ENCODE data around the gene OXSR1.
"Not testable (repeated sequence)": the region's sequence is repeated elsewhere in the genome, so short reads cannot be mapped to it uniquely, and the experiment has no call there.

Gene OXSR1

DNA sequence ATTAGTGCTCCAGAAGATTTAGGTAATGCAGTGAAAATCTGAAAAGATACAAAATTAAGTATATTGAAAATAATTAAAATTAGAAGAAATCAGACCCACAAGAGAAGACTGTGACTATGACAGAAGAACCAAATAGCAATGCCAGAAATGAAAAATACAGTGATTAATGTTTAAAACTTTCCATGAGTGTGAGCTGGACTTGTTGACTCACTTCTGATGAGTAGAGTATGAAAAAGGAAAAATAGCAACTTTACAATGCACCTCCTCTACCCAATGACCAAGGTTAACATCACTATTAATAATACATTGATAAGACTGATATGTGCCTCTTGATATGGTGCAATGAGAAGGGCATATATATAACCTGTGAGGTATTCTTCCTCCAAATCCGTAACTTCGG lies 60.9 kb downstream of the OXSR1 start:
- no peak for DNase-seq (ENCODE audit: low read depth)

DNA sequence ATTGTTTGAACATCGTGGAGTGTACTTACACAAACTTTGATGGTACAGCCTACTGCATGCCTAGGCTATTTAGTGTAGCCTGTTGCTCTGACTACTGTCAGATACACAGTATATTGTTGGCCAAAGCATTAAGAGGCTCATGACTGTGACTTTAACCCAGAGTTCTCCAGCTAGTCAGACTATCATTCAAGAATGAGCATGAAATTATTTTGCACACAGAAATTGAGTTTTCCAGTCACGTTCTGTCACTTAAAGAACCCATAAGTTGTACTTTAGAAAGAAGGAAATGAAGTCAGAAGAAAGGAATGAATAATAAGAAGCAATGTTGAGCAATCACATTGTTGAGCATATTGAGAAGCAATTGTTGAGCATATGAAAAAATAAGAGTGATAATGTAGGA lies 62.7 kb downstream of the OXSR1 start:
- no peak for DNase-seq (ENCODE audit: low read depth)

DNA sequence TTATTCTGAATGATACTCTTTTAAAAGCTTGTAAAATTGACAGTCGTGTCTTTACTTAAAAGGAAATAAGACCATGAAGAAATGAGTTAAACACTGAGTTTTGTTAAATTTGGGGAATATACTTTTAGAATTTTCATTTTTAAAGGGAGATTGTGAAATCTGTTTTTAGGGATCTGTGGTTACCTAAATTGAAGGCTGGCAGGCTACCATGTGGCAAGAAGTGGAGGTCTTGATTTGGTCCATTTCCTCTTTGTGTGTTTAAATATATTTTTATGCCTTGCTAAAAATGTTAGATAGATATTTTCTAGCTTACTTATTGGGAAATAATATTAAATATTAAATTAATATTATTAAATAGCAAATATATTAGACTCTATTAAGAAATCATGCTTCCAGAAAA lies 63.7 kb downstream of the OXSR1 start:
- DNase-seq (ENCODE audit: low read depth) = no peak

DNA sequence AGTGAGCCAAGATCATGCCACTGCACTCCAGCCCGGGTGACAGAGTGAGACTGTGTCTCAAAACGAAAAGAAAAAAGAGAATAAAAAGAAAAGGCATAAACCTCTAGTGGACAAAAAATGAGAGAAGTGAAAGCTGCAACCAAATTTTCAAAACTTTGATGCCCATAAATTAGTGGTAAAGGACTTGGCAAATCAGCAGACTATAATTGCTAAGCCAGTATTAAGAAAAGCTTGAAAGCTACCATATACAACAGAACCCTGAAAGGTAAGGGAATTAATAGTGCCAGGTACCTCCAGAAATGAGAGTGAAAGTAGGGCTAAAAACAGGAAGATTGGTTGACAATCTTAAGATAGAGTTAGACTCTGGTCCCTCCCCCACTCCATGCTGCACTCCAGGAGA lies 67.4 kb downstream of the OXSR1 start:
- DNase-seq (ENCODE audit: low read depth) = no peak

DNA sequence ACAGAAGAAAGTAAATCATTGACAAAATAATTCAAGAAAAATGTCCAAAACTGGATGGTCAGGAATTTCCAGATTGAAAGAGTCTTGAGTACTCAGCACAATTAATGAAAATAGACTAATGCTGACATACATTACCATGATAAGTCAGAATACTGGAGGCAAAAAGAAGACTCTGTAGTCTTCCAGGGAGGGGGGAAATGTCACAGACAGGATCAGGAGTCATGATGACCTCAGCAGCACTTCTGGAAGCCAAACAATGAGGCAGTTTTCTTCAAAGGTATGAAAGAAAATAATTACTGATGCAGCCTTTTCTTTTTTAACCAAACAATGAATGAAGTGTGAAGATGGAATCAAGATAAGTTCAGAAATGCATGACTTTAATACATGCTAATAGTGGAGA lies 70.1 kb downstream of the OXSR1 start:
- DNase-seq (ENCODE audit: low read depth) = no peak

DNA sequence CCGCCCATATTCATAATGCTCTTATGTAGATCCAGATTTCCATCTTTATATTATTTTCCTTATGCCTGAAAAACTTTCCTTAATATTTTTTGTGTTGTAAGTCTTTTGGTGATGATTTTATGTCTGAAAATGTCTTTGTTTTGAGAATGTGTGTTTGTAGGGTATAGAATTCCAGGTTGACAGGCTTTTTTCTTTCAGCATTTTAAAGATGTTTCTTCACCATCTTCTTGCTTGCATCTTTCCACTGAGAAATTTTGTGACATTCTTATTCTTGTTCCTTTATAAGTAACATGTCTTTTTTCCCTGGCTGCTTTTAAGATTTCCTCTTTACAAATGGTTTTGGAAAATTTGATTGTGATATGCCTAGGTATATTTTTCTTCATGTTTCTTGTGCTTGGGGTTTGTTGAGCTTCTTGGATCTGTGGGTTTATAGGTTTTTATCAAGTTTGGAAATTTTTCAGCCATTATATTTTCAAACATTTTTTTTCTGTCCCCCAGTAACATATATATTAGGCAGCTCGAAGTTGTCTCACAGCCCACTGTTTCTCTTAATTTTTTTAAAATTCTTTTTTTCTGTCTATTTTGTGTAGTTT lies 73.2 kb downstream of the OXSR1 start:
- no peak for DNase-seq (ENCODE audit: low read depth)

DNA sequence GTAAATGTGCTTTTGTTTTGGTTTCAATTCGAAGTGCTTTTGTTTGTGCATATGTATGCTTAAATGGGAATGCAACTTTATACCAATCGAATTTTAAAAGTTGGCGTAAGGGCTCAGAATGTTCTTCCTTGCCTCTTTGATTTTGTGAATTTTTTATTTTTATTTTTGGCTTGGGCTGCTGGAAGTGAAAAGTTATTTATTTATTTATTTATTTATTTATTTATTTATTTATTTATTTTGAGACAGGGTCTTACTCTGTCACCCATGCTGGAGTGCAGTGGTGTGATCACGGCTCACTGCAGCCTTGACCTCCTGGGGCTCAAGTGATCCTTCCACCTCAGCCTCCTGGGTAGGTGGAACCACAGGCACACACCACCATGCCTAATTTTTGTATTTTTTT lies 77.5 kb downstream of the OXSR1 start:
- DNase-seq (ENCODE audit: low read depth) = not testable (repeated sequence)

DNA sequence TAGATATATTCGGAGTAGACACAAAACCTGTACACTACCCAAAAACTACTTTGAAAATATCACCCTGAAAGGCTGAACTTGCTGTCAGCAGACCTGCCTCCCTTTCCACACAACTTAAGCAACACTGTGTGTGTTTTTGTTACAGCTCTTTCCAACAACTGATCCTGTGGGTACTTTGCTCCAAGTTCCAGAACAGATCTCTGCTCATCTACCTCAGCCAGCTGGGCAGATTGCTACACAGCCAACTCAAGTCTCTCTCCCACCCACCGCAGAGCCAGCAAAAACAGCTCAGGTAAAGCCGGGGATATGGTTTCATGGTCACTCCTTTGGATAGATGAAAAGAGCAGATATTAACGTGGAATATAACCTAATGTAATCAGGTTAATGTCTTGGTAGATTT lies 80.6 kb downstream of the OXSR1 start:
- DNase-seq (ENCODE audit: low read depth) = no peak

DNA sequence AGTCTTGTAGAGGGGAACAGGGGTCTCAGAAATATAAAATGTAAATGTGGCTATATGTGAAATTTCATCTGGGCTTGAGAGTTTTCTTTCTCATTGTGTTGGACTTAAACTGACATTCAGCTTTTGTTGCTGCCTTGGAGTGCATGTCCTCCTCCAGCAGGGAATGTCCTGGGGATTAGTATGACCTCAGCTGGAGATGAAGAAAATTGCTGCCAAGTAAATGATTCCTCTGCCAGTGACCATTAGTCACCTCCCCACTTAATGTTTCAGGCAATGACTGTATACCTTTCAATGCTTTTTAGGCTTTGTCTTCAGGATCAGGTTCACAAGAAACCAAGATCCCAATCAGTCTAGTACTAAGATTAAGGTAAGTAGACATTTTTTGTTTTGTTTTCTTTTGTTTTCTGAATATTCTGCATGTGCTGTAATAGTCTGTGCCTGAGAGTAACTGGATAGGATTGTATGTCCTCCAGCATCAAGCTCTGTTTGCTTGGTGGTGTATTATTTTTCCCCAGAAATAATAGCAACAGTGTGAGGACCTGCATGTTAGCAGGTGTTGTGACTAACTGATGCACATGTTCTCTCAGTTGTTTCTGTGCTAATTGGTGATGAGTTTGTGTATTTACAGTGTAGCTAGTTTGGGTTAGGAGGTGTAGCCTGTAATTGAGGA lies 82.2 kb downstream of the OXSR1 start:
- DNase-seq (ENCODE audit: low read depth) = no peak

DNA sequence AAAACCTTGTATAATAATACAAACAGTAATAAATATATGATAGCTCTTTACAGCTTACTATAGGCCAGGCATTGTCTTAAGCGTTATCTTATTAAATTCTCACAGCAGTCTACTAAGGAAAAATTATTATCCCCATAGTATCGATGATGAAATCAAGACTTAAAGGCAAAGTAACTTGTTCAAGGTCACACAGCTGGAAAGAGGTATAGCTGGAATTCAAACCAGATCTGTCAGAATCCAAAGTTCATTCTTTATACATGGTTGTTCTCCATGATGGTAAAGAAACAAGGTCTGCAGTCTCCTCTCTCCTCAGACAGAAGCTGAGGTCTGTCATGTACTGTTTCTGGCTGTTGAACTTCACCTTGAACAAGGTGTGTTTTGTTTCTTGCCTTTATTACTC lies 84.9 kb downstream of the OXSR1 start:
- no peak for DNase-seq (ENCODE audit: low read depth)

DNA sequence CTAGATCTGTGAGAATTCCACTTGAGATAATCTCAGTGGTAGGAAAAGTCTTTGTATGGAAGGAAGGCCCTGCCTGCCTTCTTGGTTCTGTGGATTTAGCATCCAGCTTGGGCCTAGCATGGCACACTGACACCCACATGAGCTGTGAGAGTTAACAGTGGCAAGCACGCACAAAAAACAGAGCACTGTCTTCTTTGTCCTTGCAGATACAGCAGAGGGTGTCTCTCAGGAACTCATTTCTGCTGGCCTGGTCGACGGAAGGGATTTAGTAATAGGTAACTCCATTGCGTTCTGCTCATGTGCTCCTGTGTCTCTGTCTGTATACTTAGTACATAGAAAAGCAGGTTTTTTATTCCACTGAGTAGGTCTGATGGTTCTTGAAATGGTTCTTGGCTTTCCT lies 85.9 kb downstream of the OXSR1 start:
- DNase-seq (ENCODE audit: low read depth) = no peak

DNA sequence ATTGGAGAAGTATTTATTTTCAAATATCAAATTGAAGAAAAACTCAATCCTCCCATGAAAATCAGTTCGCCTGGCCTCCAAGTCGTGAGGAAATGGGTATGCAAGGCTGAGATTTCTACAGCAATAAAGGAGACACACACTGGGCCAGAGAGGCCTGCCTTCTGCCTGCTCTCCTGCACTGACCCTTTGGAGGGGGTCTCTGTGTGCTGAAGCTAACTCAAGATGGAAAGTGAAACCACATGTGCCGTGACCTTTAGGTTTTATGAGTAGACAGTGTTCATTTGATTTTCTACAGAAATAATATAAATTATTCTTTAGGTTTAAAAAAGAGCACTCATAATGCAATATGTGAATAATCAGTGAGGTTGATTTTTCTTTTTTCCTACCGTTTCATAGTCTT lies 88.4 kb downstream of the OXSR1 start:
- no peak for DNase-seq (ENCODE audit: low read depth)

DNA sequence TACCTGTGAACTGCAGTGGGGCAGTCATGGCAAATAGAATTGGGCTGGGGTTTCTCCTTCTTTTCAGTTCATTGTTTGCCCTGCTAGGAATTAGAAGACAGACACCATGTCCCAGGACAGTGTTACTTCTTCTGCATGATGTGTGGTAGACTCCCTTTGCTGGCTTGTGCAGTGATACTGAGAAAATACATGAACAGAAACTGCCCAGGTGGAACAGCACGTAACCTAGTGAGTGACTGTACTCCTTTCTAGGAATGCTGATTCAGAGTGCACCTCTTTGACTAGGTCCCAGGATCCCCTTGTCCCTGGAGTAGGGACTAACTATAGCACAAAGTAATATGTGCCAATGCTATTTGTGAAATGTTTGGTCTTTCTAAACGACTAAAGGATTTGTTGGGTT lies 89.5 kb downstream of the OXSR1 start:
- no peak for DNase-seq (ENCODE audit: low read depth)

DNA sequence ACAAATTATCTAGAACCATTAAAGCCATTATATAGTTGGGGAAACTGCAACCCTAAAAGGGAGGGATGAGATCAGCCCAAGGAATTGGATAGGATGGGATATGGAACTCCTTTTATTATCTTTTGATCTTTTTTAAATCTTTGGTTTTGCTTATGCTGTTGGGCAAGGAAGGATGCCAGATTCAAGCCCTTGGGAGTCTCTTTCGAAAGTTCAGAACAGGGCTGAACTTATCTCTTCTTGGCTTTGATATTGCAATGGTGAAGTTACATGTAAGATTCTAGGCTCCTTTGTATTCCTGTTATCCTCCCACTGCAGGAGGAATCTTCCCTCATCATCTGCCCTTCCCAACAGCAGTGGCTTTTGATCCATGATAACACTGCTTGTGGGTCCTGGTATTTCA lies 90.3 kb downstream of the OXSR1 start:
- DNase-seq (ENCODE audit: low read depth) = no peak

DNA sequence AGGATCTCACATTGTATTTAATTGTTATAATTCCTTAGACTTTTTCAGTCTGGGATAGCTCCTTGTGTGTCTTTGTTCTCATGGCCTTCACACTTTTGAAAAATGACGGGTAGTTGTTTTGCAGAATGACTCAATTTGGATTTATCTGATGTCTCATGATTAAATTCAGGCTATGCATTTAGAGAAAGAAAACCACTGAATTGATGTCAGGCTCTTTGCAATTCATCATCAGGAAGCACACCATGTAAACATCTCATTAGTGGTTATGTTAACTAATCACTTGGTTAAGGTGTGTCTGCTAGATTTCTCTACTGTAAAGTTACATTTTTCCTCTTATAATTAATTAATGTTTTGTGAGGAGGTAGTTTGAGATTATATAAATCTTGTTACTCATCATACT lies 92.2 kb downstream of the OXSR1 start:
- no peak for DNase-seq (ENCODE audit: low read depth)

DNA sequence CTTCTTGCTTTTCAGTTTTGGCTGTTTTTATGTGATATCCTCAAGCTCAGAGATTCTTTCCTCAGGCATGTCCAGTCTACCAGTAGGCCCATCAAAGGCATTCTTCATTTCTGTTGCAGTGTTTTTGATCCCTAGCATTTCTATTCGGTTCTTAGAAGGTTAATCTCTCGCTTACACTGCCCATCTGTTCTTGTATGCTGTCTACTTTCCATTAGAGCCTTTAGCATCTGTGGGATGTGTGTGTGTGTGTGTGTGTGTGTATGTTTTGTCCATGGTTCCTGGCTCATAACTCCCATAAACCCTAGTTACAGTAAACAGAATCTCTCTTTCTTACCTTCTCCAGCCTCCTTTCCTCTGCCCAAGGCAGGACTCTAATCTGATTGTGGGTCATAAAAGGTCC lies 95.1 kb downstream of the OXSR1 start:
- no peak for DNase-seq (ENCODE audit: low read depth)

DNA sequence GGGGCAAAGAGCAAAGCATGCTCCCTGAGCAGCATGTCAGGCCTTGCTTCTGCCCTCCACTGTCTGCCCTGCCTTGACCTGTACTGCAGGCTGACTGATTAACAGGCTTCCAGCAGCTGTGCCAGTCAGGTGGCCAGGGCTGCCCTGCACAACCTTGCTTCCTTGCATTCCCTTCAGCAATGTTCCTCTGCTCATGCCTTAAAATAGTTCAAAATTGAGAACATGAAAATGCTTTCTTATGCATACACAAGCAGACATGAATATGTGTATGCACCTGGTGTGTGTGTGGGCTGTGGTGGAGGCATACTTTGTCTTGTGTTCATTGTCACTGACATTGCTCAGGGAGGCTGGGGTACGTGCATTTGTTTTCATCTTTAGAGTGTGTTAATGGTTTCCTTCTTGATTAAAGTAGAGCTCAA lies 99.0 kb downstream of the OXSR1 start:
- no peak for DNase-seq (ENCODE audit: low read depth)

DNA sequence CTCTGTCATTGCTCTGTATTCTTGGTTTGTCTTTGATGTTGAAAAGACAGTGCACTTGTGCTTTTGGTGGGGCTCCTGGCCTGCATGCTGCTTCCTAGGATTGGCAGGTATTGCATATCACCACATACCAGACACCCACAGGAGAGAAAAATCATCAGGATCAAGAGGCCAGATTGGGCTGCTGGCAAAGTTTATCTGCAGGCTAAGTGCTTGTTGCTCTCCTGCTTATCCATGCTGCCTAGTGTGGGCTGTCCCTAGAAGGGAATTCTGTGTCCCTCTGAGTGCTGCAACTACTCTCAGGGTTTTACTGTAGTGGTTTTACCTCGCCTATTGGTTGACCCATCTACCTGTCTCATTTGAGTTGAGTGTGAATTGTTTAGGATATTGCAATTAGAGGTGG lies 99.4 kb downstream of the OXSR1 start:
- no peak for DNase-seq (ENCODE audit: low read depth)

DNA sequence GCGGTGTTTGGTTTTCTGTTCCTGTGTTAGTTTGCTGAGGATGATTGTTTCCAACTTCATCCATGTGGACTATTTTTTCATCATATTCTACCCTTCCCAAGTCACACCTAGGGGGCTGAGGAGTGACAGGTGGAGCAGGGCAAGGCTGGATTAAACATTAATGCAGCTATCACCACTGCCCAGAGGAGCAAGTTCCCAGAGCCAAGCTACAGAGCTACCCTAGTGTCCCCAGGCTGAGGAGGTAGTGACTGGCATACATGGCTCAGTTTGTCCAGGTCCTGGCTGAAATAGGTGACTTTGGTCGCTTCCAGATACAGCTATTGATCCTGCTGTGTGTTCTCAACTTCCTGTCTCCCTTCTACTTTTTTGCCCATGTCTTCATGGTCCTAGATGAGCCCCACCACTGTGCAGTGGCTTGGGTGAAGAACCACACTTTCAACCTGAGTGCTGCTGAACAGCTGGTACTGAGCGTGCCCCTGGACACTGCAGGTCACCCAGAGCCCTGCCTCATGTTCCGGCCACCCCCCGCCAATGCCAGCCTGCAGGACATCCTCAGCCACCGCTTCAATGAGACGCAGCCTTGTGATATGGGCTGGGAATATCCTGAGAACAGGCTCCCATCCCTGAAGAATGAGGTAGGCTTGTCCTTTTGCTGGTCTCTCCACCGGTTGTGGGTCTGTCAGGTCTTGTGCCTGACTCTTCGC lies 100.4 kb downstream of the OXSR1 start, which contains the start of gene SLC22A13:
TSS of gene SLC22A13 (plus strand) at position 209 of the 704 bp plus-strand sequence. CDS start at position 258, 49 bp downstream.
- no peak for DNase-seq (ENCODE audit: low read depth)

DNA sequence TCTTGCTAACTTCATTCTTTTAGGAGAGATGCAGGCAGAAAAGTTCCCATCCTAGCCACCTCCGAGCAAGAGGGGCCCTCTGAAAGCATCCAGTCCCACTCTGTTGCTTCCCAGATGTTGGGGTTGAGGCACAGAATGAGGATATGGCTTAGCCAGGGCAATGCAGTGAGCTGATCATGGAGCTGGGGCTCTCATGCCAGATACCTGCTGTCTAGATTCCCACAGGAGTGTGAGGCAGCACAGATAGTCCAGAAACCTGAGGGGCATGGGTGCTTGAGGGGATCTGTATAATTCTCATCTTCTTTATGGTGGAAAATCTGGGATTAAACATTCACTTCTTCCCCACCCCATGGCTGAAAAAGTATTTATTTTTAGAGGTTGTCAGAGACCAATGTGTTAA lies 101.5 kb downstream of the OXSR1 start:
- DNase-seq (ENCODE audit: low read depth) = no peak

DNA sequence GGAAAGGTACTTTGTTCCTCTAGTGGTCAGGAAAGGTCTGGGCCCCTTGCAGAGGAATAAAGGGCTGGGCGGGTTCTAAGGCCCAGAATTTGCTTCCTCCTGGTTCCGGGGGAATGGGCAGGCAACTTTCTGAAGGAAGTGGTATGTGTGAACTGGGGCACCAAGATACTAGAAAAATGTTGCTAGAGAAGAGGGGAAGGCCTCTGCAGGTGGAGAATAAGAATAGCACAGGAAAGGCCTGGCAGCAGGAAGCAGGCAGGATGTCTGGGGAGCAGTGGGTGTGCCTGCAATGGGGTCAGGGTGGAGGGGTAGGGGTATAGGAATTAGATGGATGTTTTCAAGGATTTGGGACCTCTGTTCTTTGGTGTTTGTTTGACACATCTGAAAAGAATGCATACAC lies 102.3 kb downstream of the OXSR1 start:
- no peak for DNase-seq (ENCODE audit: low read depth)

DNA sequence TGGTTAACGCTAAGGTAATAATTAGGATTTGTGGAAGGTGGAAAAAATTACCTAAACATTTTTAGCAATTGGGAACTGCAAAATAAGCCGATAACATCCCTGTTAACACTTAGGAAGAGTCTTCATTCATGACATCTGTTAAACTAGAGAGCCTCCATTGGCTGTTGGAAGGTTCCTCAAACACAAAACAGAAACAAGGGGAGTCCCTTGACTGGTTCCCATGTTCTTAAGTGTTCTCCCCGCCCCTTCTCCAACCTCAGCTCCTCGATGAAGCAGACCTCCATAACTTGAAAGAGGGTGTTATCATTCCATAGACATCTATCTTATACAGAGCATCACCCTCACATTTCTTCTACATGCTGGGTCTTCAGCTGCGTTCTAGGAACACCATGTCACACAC lies 102.8 kb downstream of the OXSR1 start:
- no peak for DNase-seq (ENCODE audit: low read depth)

DNA sequence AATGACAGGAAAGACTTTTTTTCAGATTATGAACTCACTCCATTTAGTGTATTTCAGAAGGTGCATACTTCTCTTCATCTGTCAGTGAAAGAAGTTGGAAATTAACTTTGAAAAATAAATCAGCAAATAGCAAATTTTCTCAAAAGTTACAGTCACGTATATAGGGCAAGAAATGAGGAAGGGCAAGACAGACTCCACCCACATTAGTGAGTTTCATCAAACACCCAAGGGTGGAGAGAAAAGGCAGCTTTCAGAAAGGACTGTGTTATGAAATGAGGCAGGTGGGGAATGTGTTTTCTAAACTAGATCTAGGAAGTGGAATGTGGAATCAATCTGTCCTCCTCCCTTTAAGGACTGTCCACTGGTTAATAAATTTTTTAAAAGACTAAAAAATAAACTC lies 103.2 kb downstream of the OXSR1 start:
- no peak for DNase-seq (ENCODE audit: low read depth)

DNA sequence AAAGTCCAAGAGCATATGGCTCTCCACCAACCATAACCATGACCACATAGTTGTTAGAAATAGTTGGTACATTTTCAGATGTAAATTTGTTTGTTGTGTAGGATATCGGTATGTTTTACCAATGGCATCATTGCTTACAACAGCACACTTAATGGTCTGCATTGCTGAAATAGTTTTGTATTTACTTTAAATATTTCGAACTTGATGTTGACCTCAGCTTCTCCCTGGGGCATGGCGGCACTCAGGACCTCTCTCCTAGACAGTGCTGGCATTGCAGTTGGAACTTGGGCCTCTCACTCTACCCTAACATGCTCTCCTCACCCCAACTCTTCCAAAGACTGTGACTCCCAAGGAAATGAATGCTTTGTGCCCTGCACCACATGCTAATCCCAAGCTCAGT lies 105.3 kb downstream of the OXSR1 start:
- DNase-seq (ENCODE audit: low read depth) = no peak
